ENCODE results near the gene TAF5.

TAF5 gene

GRCh38 chr10:103423748-103424147 is 56.0 kb downstream of the TAF5 start:
- TF ChIP-seq, protein P1, sequence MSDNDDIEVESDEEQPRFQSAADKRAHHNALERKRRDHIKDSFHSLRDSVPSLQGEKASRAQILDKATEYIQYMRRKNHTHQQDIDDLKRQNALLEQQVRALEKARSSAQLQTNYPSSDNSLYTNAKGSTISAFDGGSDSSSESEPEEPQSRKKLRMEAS (IDR thresholded peaks at IDR 0.05): no peak
- no peak for TF ChIP-seq EGR1 (IDR thresholded peaks at IDR 0.05)
- TF ChIP-seq EP300 (IDR thresholded peaks at IDR 0.05; ENCODE audit: borderline replicate concordance): no peak
- no peak for TF ChIP-seq CREB1 (IDR thresholded peaks at IDR 0.05; ENCODE audit: low read depth)
- no peak for TF ChIP-seq NFIC (IDR thresholded peaks at IDR 0.05)
- no peak for TF ChIP-seq RAD21 (IDR thresholded peaks at IDR 0.05; ENCODE audit: low read depth)
- TF ChIP-seq TCF12 (IDR thresholded peaks at IDR 0.05; ENCODE audit: low read depth): no peak
- TF ChIP-seq TEAD4 (IDR thresholded peaks at IDR 0.05): no peak
- TF ChIP-seq REST (IDR thresholded peaks at IDR 0.05; ENCODE audit: low read depth): no peak
- TF ChIP-seq CEBPB (IDR thresholded peaks at IDR 0.05): no peak

DNA sequence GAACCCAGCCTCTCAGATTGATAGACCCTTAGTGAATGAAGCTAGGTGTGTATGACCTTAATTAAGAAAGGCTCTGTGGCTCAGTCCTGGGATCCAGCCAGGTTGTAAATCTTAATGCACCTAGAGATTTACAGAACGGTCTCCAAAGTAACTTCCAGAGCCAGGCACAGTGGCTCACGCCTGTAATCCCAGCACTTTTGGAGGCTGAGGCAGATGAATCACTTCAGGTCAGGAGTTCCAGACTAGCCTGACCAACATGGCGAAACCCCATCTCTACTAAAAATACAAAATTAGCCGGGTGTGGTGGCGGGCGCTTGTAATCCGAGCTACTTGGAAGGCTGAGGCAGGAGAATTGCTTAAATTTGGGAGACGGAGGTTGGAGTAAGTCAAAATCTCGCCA is 60.1 kb downstream of the TAF5 start:
- TF ChIP-seq, protein P2, sequence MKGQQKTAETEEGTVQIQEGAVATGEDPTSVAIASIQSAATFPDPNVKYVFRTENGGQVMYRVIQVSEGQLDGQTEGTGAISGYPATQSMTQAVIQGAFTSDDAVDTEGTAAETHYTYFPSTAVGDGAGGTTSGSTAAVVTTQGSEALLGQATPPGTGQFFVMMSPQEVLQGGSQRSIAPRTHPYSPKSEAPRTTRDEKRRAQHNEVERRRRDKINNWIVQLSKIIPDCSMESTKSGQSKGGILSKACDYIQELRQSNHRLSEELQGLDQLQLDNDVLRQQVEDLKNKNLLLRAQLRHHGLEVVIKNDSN (IDR thresholded peaks at IDR 0.05): no peak
- TF ChIP-seq CEBPB (IDR thresholded peaks at IDR 0.05): no peak
- no peak for TF ChIP-seq TAF1 (IDR thresholded peaks at IDR 0.05; ENCODE audit: low read depth)
- TF ChIP-seq RAD21 (IDR thresholded peaks at IDR 0.05; ENCODE audit: low read depth): no peak
- TF ChIP-seq NFIC (IDR thresholded peaks at IDR 0.05): no peak
- TF ChIP-seq TCF12 (IDR thresholded peaks at IDR 0.05; ENCODE audit: low read depth): no peak
- no peak for TF ChIP-seq ZBTB7A (IDR thresholded peaks at IDR 0.05; ENCODE audit: low read depth)

- TF ChIP-seq EP300 (IDR thresholded peaks at IDR 0.05; ENCODE audit: borderline replicate concordance) (no peak), TCF12 (IDR thresholded peaks at IDR 0.05; ENCODE audit: low read depth) (no peak), NFIC (IDR thresholded peaks at IDR 0.05) (no peak), EGR1 (IDR thresholded peaks at IDR 0.05) (no peak), TEAD4 (IDR thresholded peaks at IDR 0.05) (no peak), CEBPB (IDR thresholded peaks at IDR 0.05) (no peak), TAF1 (IDR thresholded peaks at IDR 0.05; ENCODE audit: low read depth) (no peak), CREB1 (IDR thresholded peaks at IDR 0.05; ENCODE audit: low read depth) (no peak), ZBTB7A (IDR thresholded peaks at IDR 0.05; ENCODE audit: low read depth) (no peak), YY1 (IDR thresholded peaks at IDR 0.05; ENCODE audit: low read depth) (no peak), FOXM1 (IDR thresholded peaks at IDR 0.05; ENCODE audit: borderline replicate concordance, low read depth) (no peak), REST (IDR thresholded peaks at IDR 0.05; ENCODE audit: low read depth) (no peak)
- TF ChIP-seq, protein P1 (IDR thresholded peaks at IDR 0.05): no peak
Measured at GRCh38 chr10:103428989-103429643, 61.3 kb downstream of the TAF5 start.

GRCh38 chr10:103429647-103430046 is 61.9 kb downstream of the TAF5 start:
- TF ChIP-seq NFIC (IDR thresholded peaks at IDR 0.05) (no peak), REST (IDR thresholded peaks at IDR 0.05; ENCODE audit: low read depth) (no peak), EGR1 (IDR thresholded peaks at IDR 0.05) (no peak), CEBPB (IDR thresholded peaks at IDR 0.05) (no peak), ZBTB7A (IDR thresholded peaks at IDR 0.05; ENCODE audit: low read depth) (no peak), RAD21 (IDR thresholded peaks at IDR 0.05; ENCODE audit: low read depth) (no peak), YY1 (IDR thresholded peaks at IDR 0.05; ENCODE audit: low read depth) (no peak), EP300 (IDR thresholded peaks at IDR 0.05; ENCODE audit: borderline replicate concordance) (no peak)
- TF ChIP-seq, protein P1 (IDR thresholded peaks at IDR 0.05): no peak
- TF ChIP-seq, protein P2 (IDR thresholded peaks at IDR 0.05): no peak
